Measurements from ENCODE around the gene OPRM1. TPM values are rescaled to one million over a fixed set of nuclear protein-coding genes. Genes with fewer than 3 reads are reported as not detected.

Gene OPRM1
- total RNA-seq, 1 experiment from 2014 or later = not detected

- no peaks in the 10 kb centered on the region for H3K36me3 ChIP-seq (ENCODE audit: control insufficient read depth in 1 of 2, insufficient read depth in 2 of 2, low read length in 2 of 2)
- ATAC-seq = no peak
- no peaks in the 10 kb centered on the region for H3K4me1 ChIP-seq (ENCODE audit: control insufficient read depth in 1 of 2, insufficient read depth in 2 of 2, low read length in 2 of 2)
- no peaks in the 10 kb centered on the region for H3K27me3 ChIP-seq (ENCODE audit: insufficient read depth, low read length)
- no TSS peak for BruUV-seq (replicated peaks)
- ChIA-PET CTCF (no interaction called here), RAD21 (ENCODE audit: low non-redundant PET in 1 of 2, low total read pairs in 2 of 2, uncharacterized antibody in 2 of 2, unreplicated experiment in 2 of 2) (no interaction called here), POLR2A (no interaction called here)
- H3K4me3 ChIP-seq (replicated peaks in 1 of 2; ENCODE audit: low read depth in 1 of 2, low read length in 2 of 2) = no peak overlapping the region
- no peak overlapping the region for H3K9ac ChIP-seq (ENCODE audit: low read length)
- H3K27ac ChIP-seq (ENCODE audit: low read depth, low read length) = no peak overlapping the region
- no peak for DNase-seq (ENCODE audit: low read depth, low spot score)
- no peaks in the 10 kb centered on the region for H3K79me2 ChIP-seq (ENCODE audit: insufficient read depth, low read length)
- TF ChIP-seq ZBTB33 (IDR thresholded peaks at IDR 0.05; ENCODE audit: extremely low read depth, insufficient replicate concordance, low read length) (no peak), SRF (IDR thresholded peaks at IDR 0.05; ENCODE audit: low read depth) (no peak), ZNF274 (IDR thresholded peaks at IDR 0.05; ENCODE audit: low read depth, low read length) (no peak), SIN3A (IDR thresholded peaks at IDR 0.05; ENCODE audit: low read depth) (no peak), YY1 (IDR thresholded peaks at IDR 0.05; ENCODE audit: extremely low read depth, insufficient replicate concordance, low read depth, low read length) (no peak), POLR2AphosphoS5 (IDR thresholded peaks at IDR 0.05; ENCODE audit: low read depth, low read length) (no peak), MAX (IDR thresholded peaks at IDR 0.05) (no peak), EGR1 (IDR thresholded peaks at IDR 0.05; ENCODE audit: low read depth) (no peak), ELF1 (IDR thresholded peaks at IDR 0.05; ENCODE audit: borderline replicate concordance, low read depth) (no peak), FOSL1 (IDR thresholded peaks at IDR 0.05; ENCODE audit: low read depth) (no peak), POLR2A (IDR thresholded peaks at IDR 0.05; ENCODE audit: borderline replicate concordance, extremely low read depth, insufficient read depth, insufficient read length) (no peak), EZH2 (IDR thresholded peaks at IDR 0.05) (no peak), CEBPB (IDR thresholded peaks at IDR 0.05; ENCODE audit: low read depth) (no peak), EZH2phosphoT487 (IDR thresholded peaks at IDR 0.05; ENCODE audit: borderline replicate concordance) (no peak), ATF3 (IDR thresholded peaks at IDR 0.05) (no peak), TCF7L2 (IDR thresholded peaks at IDR 0.05; ENCODE audit: borderline replicate concordance, extremely low read depth, insufficient read depth, insufficient read length) (no peak), ZFX (IDR thresholded peaks at IDR 0.05) (no peak), CBX3 (IDR thresholded peaks at IDR 0.05; ENCODE audit: low read depth) (no peak), JUND (IDR thresholded peaks at IDR 0.05) (no peak)
- no peak overlapping the region for H2AFZ ChIP-seq (ENCODE audit: low read depth, low read length, poor library complexity, severe bottlenecking)
- intact Hi-C loops (cut with micrococcal nuclease) = no loop called here
- H4K20me1 ChIP-seq (ENCODE audit: insufficient read depth) = no peaks in the 10 kb centered on the region
- H3K4me2 ChIP-seq (ENCODE audit: low read length) = no peak overlapping the region
- H3K9me2 ChIP-seq (ENCODE audit: insufficient read depth) = no peaks in the 10 kb centered on the region
- H3K9me3 ChIP-seq (ENCODE audit: control insufficient read depth in 1 of 2, insufficient read depth in 1 of 2, low read depth in 1 of 2, low read length in 2 of 2) = no peaks in the 10 kb centered on the region
These were observed 179.3 kb downstream of the OPRM1 start for GRCh38 chr6:154218301-154218700.
